ENCODE results near the gene SLC1A2. TPM values are rescaled to one million over a fixed set of nuclear protein-coding genes. Genes with fewer than 3 reads are reported as not detected.

The SLC1A2 gene
- total and polyA plus RNA-seq, 2 donors (not counting 3 experiments of a cell fraction or from before 2014, with no cell fraction given), result not detected

GRCh38 chr11:35334385-35335090 is 84.8 kb downstream of the SLC1A2 start:
- dilution Hi-C loops (cut with MboI; ENCODE audit: extremely low pct_ligation_motif_present, low sequenced_read_pairs), result no loop called here
- Histone ChIP-seq H3K4me3 (replicated peaks in 1 of 3; ENCODE audit: insufficient read depth in 1 of 3, low read depth in 1 of 3, low read length in 3 of 3) (no peak overlapping the region), H3K9ac (replicated peaks; ENCODE audit: extremely low read depth, insufficient read depth, low read length) (no peak overlapping the region), H3K9me3 (replicated peaks; ENCODE audit: control insufficient read depth, insufficient read depth, low read length) (no peaks in the 10 kb centered on the region), H3K9me1 (replicated peaks; ENCODE audit: control insufficient read depth, extremely low read depth, insufficient read depth, low read length) (no peaks in the 10 kb centered on the region), H3K4me1 (ENCODE audit: control insufficient read depth, extremely low read depth, insufficient read depth, low read length) (no peaks in the 10 kb centered on the region), H3K36me3 (ENCODE audit: control insufficient read depth in 2 of 2, extremely low read depth in 1 of 2, insufficient read depth in 2 of 2, low read length in 2 of 2) (no peaks in the 10 kb centered on the region), H3K4me2 (ENCODE audit: insufficient read depth, low read length) (no peak overlapping the region), H3K27me3 (ENCODE audit: control insufficient read depth in 2 of 2, insufficient read depth in 2 of 2, low read length in 2 of 2) (peaks cover 3 to 5% of the 10 kb centered on the region in 2 experiments), H3K27ac (ENCODE audit: insufficient read depth, low read depth, low read length) (no peak overlapping the region), H3K79me2 (ENCODE audit: control insufficient read depth, insufficient read depth, low read length) (no peaks in the 10 kb centered on the region), H2AFZ (ENCODE audit: low read depth, low read length) (no peak overlapping the region), H4K20me1 (replicated peaks; ENCODE audit: control insufficient read depth, extremely low read depth, insufficient read depth, low read length) (no peaks in the 10 kb centered on the region)
- POLR2A ChIA-PET, result no interaction called here
- CTCF ChIA-PET, result no interaction called here
- TF ChIP-seq POLR2AphosphoS5 (IDR thresholded peaks at IDR 0.05; ENCODE audit: insufficient read depth, low read depth, low read length), result no peak
- TF ChIP-seq, protein P1, sequence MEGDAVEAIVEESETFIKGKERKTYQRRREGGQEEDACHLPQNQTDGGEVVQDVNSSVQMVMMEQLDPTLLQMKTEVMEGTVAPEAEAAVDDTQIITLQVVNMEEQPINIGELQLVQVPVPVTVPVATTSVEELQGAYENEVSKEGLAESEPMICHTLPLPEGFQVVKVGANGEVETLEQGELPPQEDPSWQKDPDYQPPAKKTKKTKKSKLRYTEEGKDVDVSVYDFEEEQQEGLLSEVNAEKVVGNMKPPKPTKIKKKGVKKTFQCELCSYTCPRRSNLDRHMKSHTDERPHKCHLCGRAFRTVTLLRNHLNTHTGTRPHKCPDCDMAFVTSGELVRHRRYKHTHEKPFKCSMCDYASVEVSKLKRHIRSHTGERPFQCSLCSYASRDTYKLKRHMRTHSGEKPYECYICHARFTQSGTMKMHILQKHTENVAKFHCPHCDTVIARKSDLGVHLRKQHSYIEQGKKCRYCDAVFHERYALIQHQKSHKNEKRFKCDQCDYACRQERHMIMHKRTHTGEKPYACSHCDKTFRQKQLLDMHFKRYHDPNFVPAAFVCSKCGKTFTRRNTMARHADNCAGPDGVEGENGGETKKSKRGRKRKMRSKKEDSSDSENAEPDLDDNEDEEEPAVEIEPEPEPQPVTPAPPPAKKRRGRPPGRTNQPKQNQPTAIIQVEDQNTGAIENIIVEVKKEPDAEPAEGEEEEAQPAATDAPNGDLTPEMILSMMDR (IDR thresholded peaks at IDR 0.05; ENCODE audit: extremely low read depth in 1 of 2, insufficient read depth in 1 of 2, low read depth in 1 of 2, low read length in 2 of 2), result no peak
- TF ChIP-seq EZH2 (IDR thresholded peaks at IDR 0.05; ENCODE audit: borderline replicate concordance, low read depth, low read length, severe bottlenecking), result no peak
- DNase-seq (ENCODE audit: low read depth, low spot score) (no peak), FAIRE-seq (no peak)
- intact Hi-C loops (cut with micrococcal nuclease), result no loop called here
- no TSS peak for BruUV-seq (replicated peaks)

DNA sequence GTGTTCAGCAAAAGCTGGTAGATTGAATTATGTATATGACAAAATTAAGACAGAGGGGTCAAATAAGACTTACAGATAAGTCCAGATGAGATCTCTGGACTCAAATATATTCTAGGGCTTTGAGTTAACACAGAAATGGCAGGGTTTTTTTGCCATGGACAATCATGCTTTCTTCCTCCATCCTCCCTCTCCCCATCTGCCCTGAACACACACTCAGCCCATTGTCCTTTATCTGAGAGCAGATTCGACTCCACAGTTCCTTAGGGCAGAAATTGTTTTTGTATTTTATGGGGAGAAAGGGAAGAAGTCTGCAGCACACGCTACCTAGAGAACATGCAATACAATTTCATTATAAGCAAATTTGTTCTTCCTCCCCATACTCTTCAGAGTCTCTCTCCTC is 86.8 kb downstream of the SLC1A2 start:
- FAIRE-seq, result no peak
- dilution Hi-C loops (cut with MboI; ENCODE audit: extremely low pct_ligation_motif_present, low sequenced_read_pairs), result no loop called here
- no TSS peak for BruUV-seq (replicated peaks)

More for the DNA sequence above, 86.8 kb downstream of the SLC1A2 start:
- Histone ChIP-seq H3K36me3 (ENCODE audit: control insufficient read depth in 2 of 2, extremely low read depth in 1 of 2, insufficient read depth in 2 of 2, low read length in 2 of 2) (no peaks in the 10 kb centered on the region), H4K20me1 (replicated peaks; ENCODE audit: control insufficient read depth, extremely low read depth, insufficient read depth, low read length) (no peaks in the 10 kb centered on the region), H3K9ac (replicated peaks; ENCODE audit: extremely low read depth, insufficient read depth, low read length) (no peak overlapping the region), H3K9me1 (replicated peaks; ENCODE audit: control insufficient read depth, extremely low read depth, insufficient read depth, low read length) (no peaks in the 10 kb centered on the region), H3K9me3 (replicated peaks; ENCODE audit: control insufficient read depth, insufficient read depth, low read length) (no peaks in the 10 kb centered on the region), H2AFZ (ENCODE audit: low read depth, low read length) (no peak overlapping the region), H3K27ac (ENCODE audit: insufficient read depth, low read depth, low read length) (no peak overlapping the region), H3K4me1 (ENCODE audit: control insufficient read depth, extremely low read depth, insufficient read depth, low read length) (no peaks in the 10 kb centered on the region), H3K4me2 (ENCODE audit: insufficient read depth, low read length) (no peak overlapping the region), H3K4me3 (replicated peaks in 1 of 3; ENCODE audit: insufficient read depth in 1 of 3, low read depth in 1 of 3, low read length in 3 of 3) (no peak overlapping the region), H3K27me3 (ENCODE audit: control insufficient read depth in 2 of 2, insufficient read depth in 2 of 2, low read length in 2 of 2) (peaks cover 3 to 5% of the 10 kb centered on the region in 2 experiments), H3K79me2 (ENCODE audit: control insufficient read depth, insufficient read depth, low read length) (no peaks in the 10 kb centered on the region)
- ChIA-PET CTCF (no interaction called here), POLR2A (no interaction called here)
- intact Hi-C loops (cut with micrococcal nuclease), result no loop called here
- no peak for TF ChIP-seq POLR2AphosphoS5 (IDR thresholded peaks at IDR 0.05; ENCODE audit: insufficient read depth, low read depth, low read length)
- no peak for TF ChIP-seq MAX (IDR thresholded peaks at IDR 0.05; ENCODE audit: insufficient read depth, insufficient read length)
- TF ChIP-seq FOS (IDR thresholded peaks at IDR 0.05; ENCODE audit: borderline replicate concordance, insufficient read depth, low read length), result no peak
- TF ChIP-seq GATA2 (IDR thresholded peaks at IDR 0.05; ENCODE audit: insufficient read depth, insufficient read length, low read depth, low read length), result no peak
- TF ChIP-seq JUN (IDR thresholded peaks at IDR 0.05; ENCODE audit: borderline replicate concordance, insufficient read depth, insufficient read length, low read depth), result no peak
- no peak for TF ChIP-seq POLR2A (IDR thresholded peaks at IDR 0.05; ENCODE audit: low read depth, low read length)
- no peak for TF ChIP-seq EZH2 (IDR thresholded peaks at IDR 0.05; ENCODE audit: borderline replicate concordance, low read depth, low read length, severe bottlenecking)
- no peak for DNase-seq (ENCODE audit: low read depth, low spot score)

Data from endothelial cell of umbilical vein (primary cell).